GM21367 (cell line): ENCODE results near the gene OTX2.

Source experiments
- ATAC-seq: cut with Tn5 transposase; IDR thresholded peaks from one replicate; pipeline ENCODE4 v1.9.1; 2021; ENCODE audit not compliant: unreplicated experiment

OTX2 gene

GRCh38 chr14:56812364-56813141 is 2.3 kb upstream of the OTX2 start:
- no peak for ATAC-seq

- no peak for ATAC-seq
Measured at GRCh38 chr14:56811593-56812363, 1.5 kb upstream of the OTX2 start.

- ATAC-seq: no peak
Measured at GRCh38 chr14:56810836-56811592, 735 bp upstream of the OTX2 start.

DNA sequence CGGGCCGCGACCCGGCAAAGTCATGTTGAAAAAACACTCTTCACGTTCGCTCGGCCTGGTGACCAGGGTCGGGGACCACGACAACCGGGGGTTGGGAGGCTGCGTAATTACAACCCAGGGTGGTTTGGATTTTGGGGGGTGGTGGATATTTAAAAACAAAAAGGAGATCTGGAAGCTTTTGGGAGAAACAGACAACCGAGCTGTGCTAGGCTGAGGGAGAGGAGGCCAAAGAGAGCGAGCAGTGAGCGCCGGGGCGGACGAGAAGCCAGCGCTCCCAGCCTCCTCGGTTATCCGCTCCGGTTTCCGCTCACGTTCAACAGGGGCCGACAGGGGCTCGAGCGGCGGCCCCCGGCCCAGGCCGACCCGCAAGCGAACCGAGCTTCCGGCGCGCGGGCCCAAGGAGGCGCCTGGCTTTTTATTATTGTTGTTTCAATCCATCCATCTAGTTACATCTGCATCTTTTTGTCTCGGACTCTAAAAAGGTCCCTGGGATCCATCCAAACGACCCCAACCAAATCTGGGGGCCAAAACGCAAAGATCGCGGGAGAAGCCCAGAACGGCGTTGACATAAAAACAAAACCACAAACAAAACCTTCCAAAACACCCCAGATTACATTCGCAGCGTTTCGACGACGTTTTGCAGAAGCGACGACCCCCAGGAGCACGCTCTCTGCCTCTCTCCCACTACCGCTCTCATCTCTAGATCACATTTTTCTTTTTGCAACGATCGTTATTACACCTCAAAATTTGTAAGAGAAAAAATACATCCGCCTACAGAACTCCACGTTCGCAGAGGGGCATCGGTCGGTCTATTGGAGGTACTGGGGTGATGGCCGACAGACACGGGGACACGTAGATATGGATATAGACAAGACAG is 771 bp downstream of the OTX2 start:
- ATAC-seq: no peak

DNA sequence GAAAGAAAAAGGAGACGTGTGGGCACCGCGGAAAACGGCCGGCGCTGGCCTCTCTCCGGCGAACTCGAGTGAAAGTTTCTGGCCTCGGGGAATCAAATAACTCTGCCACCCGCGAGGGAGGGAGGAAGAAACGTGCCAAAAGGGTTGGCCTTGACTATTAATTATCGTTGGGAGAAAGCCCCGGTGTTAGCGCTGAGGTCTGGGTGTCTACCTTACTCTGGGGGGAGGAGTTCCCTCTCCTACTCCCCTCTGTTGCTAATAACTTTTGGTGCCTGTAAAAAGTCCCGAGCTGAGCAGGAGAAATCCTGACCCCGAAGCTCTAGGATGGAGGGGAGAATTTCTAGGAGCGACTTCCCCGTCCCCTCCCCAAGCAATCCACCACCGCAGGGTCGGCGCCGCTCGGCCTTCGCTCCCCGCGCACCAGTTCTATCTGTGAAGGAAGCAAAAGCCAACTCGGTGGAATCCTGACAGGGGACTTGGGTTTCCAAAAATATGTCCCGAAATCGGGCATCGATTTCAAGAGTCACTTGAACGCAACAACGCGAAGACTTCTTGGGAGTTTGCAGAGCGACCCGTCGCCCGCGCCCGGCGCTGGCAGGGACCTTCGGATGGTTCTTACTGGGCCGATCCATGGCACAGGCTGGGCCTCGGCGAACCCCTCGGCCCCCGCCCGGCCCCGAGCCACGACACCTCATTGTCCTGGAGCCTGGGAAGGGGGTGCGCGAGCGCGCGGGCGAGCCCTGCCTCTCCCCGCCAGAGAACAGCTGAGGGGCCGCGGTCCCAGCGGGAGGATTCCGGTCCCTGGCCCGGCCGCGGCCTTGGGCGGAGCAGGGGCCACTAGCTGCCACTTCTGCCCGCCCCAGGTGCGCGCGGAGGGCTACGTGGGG is 1.7 kb downstream of the OTX2 start:
- ATAC-seq: no peak

- no peak for ATAC-seq
Measured at GRCh38 chr14:56808110-56808382, 2.2 kb downstream of the OTX2 start.

DNA sequence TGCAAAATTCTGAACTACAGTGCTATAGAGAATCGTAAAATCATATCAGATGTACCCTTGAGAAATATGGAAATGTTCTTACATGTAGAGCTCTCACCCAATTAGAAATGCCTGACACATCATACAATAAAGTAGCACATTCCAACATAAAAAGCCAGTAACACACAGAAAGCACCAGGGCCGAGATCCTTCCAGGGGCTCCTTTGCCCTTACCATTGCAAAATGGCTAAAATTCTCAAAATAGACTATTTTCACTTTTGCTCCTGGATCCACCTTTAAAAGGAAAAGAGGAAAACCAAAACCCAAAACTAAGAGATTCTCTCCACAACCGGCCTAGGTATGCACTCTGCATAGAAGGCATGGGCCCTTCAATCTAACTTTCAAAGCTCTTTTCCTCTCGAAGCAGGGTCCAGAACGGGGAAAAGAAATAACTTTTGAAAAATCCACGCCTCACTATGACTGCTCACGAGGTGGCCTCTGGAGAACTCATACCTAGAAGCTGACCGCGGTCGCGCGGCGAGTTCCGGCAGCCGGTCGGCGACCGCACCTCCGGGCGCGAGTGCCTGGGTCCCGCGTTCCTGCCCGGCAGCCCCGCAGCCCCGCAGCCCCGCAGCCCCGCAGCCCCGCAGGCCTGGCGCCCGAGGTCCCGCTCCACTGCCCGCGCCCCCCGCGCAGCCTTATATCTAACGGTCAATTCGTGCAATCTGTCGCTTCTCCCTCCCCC is 2.7 kb downstream of the OTX2 start:
- ATAC-seq: no peak

- no peak for ATAC-seq
Measured at GRCh38 chr14:56806760-56807159, 3.5 kb downstream of the OTX2 start.

DNA sequence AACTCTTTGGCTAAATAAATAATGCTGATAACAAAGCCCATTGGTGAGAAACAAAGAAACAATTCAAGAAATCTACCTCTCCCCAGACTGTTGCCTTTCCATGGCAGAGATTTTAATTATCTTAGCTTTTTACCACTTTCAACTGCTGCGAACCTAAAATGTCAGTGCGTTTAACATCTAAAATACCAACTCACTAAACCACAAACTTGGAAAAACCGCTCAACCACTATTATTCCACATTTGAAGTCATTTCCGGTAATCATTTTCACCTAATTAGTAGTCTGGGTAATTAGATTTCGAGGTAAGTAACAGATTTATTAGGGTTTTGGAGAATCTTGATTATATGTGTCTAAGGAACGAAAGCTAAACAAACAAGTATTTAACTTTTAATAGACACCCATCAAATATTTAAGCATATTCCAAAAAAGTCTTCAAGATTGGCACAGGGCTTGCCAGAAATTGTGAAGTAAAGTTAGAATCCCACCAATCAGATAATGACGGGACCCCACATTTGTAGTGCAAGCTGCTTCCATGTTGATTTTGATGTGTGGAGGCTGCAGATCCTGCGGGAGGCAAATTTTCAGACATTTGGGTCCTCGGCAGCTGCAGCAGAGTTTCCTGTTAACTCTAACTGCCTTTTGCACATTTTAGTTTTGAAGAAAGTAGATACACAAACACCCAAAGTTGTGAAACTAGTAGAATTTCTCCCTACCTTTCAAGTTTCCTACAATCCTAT is 4.1 kb downstream of the OTX2 start:
- no peak for ATAC-seq

DNA sequence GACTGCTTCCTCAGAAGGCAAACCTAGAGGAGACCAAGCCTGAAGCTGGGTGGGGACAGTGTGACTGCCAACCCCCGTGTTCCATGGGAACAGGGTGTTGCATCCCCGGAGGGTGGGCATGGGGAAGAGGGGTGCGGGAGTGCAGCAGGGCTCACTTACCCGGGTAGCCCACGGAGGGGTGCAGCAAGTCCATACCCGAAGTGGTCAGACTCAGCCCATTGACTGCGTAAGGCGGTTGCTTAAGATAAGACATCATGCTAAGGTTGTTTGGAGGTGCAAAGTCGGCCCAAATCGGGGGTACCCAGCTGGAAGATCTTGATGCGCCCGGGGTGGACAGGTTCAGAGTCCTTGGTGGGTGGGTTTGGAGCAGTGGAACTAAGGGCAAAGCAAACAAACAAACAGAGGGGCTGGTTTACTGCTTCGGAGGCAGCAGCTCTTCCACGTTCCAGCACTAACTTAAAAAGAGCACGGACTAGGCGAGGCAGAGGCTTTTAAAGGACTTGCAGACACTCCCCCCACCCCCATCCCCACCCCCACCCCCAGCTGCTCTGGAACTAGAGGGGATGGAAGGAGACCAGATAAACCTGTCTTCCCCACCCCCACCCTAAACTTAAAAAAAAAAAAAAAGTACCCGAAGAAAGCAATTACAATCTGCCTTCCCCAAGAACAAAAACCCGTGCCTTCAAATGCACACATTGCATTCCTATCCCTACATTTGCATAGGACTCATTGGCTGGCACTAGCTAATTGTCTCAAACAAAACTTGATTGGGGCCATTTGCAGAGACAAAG is 4.9 kb downstream of the OTX2 start:
- no peak for ATAC-seq

- no peak for ATAC-seq
Measured at GRCh38 chr14:56803816-56804535, 6.3 kb downstream of the OTX2 start.

DNA sequence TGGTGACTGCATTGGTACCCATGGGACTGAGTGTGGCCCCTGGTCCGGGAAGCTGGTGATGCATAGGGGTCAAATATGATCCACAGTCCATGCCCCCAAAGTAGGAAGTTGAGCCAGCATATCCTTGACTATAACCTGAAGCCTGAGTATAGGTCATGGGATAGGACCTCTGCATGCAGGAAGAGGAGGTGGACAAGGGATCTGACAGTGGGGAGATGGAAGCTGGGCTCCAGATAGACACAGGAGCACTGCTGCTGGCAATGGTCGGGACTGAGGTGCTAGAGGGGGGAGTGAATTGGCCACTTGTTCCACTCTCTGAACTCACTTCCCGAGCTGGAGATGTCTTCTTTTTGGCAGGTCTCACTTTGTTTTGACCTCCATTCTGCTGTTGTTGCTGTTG is 8.4 kb downstream of the OTX2 start:
- no peak for ATAC-seq

DNA sequence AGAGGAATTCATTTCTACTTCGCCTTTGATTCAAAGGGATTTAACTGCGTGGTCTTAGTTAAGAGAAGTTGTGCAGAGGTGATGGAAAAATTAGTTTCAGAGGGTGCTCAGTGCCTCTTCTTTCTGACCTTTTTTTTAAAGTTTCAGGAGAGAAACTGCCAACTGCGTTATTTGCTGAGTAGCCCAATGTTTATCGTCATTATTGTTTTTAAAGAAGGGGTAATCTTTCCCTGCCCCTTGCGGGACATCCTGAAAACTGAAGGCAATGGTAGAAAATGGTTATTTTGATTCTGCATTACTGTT is 11.0 kb downstream of the OTX2 start:
- ATAC-seq: no peak

GRCh38 chr14:56798447-56799342 is 11.6 kb downstream of the OTX2 start:
- no peak for ATAC-seq

DNA sequence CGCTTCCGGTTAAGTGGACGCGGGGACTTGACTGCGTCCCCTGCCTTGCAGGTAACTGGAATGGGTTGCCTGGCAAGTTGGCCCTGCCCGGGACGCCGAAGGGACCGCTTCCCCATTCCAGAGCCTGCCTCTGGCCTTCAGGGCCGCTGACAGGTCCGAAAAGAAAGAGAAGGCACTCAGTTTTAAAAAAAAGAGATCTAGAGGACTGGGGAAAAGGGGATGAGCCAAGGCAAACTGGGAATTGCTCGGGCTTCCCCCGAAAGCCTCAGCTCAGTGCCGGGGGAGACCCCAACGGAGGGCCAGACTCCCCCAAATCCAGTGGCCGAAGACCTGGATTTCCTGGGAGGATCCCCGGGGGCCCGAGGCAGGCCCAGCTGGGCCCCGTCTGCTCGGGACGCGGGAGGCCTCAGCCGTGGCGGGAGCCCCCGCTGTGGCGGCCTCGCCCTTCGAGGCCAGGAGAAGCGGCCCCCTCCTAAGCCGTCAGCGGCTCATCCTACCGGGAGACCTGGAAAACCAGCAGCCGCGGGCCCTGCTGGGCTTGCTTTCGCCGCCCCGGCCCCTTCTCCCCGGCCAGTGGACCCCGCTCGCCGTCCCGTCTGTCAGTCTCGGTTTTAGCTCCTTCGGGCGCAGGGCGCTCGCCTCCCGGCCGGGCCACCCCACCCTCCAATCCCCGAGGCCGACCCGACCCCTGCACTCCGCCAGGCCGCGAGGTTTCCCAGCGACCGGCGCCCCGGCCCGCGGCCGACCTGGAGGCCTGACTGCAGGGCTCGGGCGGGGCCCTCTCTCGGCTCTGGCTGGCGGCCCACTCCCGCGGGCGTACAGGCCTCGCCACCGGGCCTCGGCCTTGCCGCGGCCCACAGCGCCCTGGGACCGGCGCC is 12.5 kb downstream of the OTX2 start:
- ATAC-seq: no peak
